ENCODE measurements around the gene SLC46A1. TPM values are rescaled to one million over a fixed set of nuclear protein-coding genes. Genes with fewer than 3 reads are reported as not detected.

Gene SLC46A1
- total RNA-seq, 1 donor from 2014 or later: 7.4 TPM

- Mint-ChIP-seq H3K9me3 (ENCODE audit: unreplicated experiment) (no peaks in the 10 kb centered on the region), H3K36me3 (ENCODE audit: low read depth, unreplicated experiment) (peaks cover 3% of the 10 kb centered on the region), H3K27me3 (ENCODE audit: low read depth, unreplicated experiment) (no peaks in the 10 kb centered on the region), H3K4me1 (ENCODE audit: low read depth, unreplicated experiment) (peaks cover 11% of the 10 kb centered on the region), H3K4me3 (ENCODE audit: unreplicated experiment) (no peak overlapping the region), H3K27ac (ENCODE audit: unreplicated experiment) (no peak overlapping the region)
- peaks cover under 1% of the 10 kb centered on the region for H3K79me2 ChIP-seq (ENCODE audit: insufficient read depth, low read length)
- peaks cover 16% of the 10 kb centered on the region for H3K4me1 ChIP-seq (ENCODE audit: insufficient read depth, low read length)
- H3K4me2 ChIP-seq (ENCODE audit: low read length): no peak overlapping the region
- no peak for TF ChIP-seq CTCF (IDR thresholded peaks at IDR 0.05; ENCODE audit: insufficient read depth, low read depth, low read length)
- no peak for TF ChIP-seq EZH2 (IDR thresholded peaks at IDR 0.05; ENCODE audit: insufficient read depth, low read length)
- no peak overlapping the region for H3K4me3 ChIP-seq (ENCODE audit: insufficient read depth, low read depth, low read length)
- no peaks in the 10 kb centered on the region for H3K27me3 ChIP-seq (ENCODE audit: insufficient read depth, low read length)
- peaks cover under 1% of the 10 kb centered on the region for H3K36me3 ChIP-seq (ENCODE audit: insufficient read depth, low read length)
- no peak overlapping the region for H3K9ac ChIP-seq (ENCODE audit: low read length)
- H2AFZ ChIP-seq (ENCODE audit: low read depth, low read length): no peak overlapping the region
- H3K9me3 ChIP-seq (ENCODE audit: insufficient read depth, low read depth, low read length): no peaks in the 10 kb centered on the region
- DNase-seq (ENCODE audit: low read depth) (no peak), FAIRE-seq (no peak)
- no peak overlapping the region for H3K27ac ChIP-seq (ENCODE audit: low read depth, low read length)
- peaks cover 6% of the 10 kb centered on the region for H4K20me1 ChIP-seq (ENCODE audit: insufficient read depth, low read length)
Observed at GRCh38 chr17:28367641-28368305, 38.2 kb downstream of the SLC46A1 start.

GRCh38 chr17:28366605-28367004 is 39.4 kb downstream of the SLC46A1 start:
- Mint-ChIP-seq H3K4me1 (ENCODE audit: low read depth, unreplicated experiment) (peaks cover 10% of the 10 kb centered on the region), H3K36me3 (ENCODE audit: low read depth, unreplicated experiment) (peaks cover 4% of the 10 kb centered on the region), H3K27me3 (ENCODE audit: low read depth, unreplicated experiment) (no peaks in the 10 kb centered on the region), H3K27ac (ENCODE audit: unreplicated experiment) (no peak overlapping the region), H3K9me3 (ENCODE audit: unreplicated experiment) (no peaks in the 10 kb centered on the region), H3K4me3 (ENCODE audit: unreplicated experiment) (no peak overlapping the region)
- peaks cover 9% of the 10 kb centered on the region for H3K36me3 ChIP-seq (ENCODE audit: insufficient read depth, low read length)
- TF ChIP-seq CTCF (IDR thresholded peaks at IDR 0.05; ENCODE audit: insufficient read depth, low read depth, low read length) (no peak), EZH2 (IDR thresholded peaks at IDR 0.05; ENCODE audit: insufficient read depth, low read length) (no peak)
- H3K27me3 ChIP-seq (ENCODE audit: insufficient read depth, low read length): no peaks in the 10 kb centered on the region
- no peaks in the 10 kb centered on the region for H3K9me3 ChIP-seq (ENCODE audit: insufficient read depth, low read depth, low read length)
- H4K20me1 ChIP-seq (ENCODE audit: insufficient read depth, low read length): no peaks in the 10 kb centered on the region
- no peak for DNase-seq (ENCODE audit: low read depth)
- no peaks in the 10 kb centered on the region for H3K79me2 ChIP-seq (ENCODE audit: insufficient read depth, low read length)
- no peak overlapping the region for H3K27ac ChIP-seq (ENCODE audit: low read depth, low read length)
- no peak overlapping the region for H3K9ac ChIP-seq (ENCODE audit: low read length)
- no peak overlapping the region for H2AFZ ChIP-seq (ENCODE audit: low read depth, low read length)
- no peak for FAIRE-seq
- H3K4me2 ChIP-seq (ENCODE audit: low read length): no peak overlapping the region
- H3K4me1 ChIP-seq (ENCODE audit: insufficient read depth, low read length): peaks cover 8% of the 10 kb centered on the region
- H3K4me3 ChIP-seq (ENCODE audit: insufficient read depth, low read depth, low read length): no peak overlapping the region

- Histone ChIP-seq H3K4me1 (ENCODE audit: insufficient read depth, low read length) (peaks cover 1% of the 10 kb centered on the region), H3K9ac (ENCODE audit: low read length) (no peak overlapping the region), H2AFZ (ENCODE audit: low read depth, low read length) (no peak overlapping the region), H3K27ac (ENCODE audit: low read depth, low read length) (no peak overlapping the region), H4K20me1 (ENCODE audit: insufficient read depth, low read length) (no peaks in the 10 kb centered on the region), H3K27me3 (ENCODE audit: insufficient read depth, low read length) (no peaks in the 10 kb centered on the region), H3K4me3 (ENCODE audit: insufficient read depth, low read depth, low read length) (no peak overlapping the region), H3K9me3 (ENCODE audit: insufficient read depth, low read depth, low read length) (no peaks in the 10 kb centered on the region), H3K4me2 (ENCODE audit: low read length) (no peak overlapping the region), H3K36me3 (ENCODE audit: insufficient read depth, low read length) (peaks cover 15% of the 10 kb centered on the region), H3K79me2 (ENCODE audit: insufficient read depth, low read length) (no peaks in the 10 kb centered on the region)
- H3K4me1 Mint-ChIP-seq (ENCODE audit: low read depth, unreplicated experiment): peaks cover 9% of the 10 kb centered on the region
- H3K27ac Mint-ChIP-seq (ENCODE audit: unreplicated experiment): no peak overlapping the region
- peaks cover 7% of the 10 kb centered on the region for H3K36me3 Mint-ChIP-seq (ENCODE audit: low read depth, unreplicated experiment)
- H3K9me3 Mint-ChIP-seq (ENCODE audit: unreplicated experiment): no peaks in the 10 kb centered on the region
- no peak for TF ChIP-seq CTCF (IDR thresholded peaks at IDR 0.05; ENCODE audit: insufficient read depth, low read depth, low read length)
- TF ChIP-seq EZH2 (IDR thresholded peaks at IDR 0.05; ENCODE audit: insufficient read depth, low read length): no peak
- DNase-seq (ENCODE audit: low read depth) (no peak), FAIRE-seq (no peak)
- no peaks in the 10 kb centered on the region for H3K27me3 Mint-ChIP-seq (ENCODE audit: low read depth, unreplicated experiment)
- H3K4me3 Mint-ChIP-seq (ENCODE audit: unreplicated experiment): no peak overlapping the region
Observed at GRCh38 chr17:28365487-28365886, 40.5 kb downstream of the SLC46A1 start.
